Fibroblast of skin of scalp (primary cell): ENCODE data around the gene NUTM2A. TPM values are rescaled to one million over a fixed set of nuclear protein-coding genes. Genes with fewer than 3 reads are reported as not detected.
"Not testable (repeated sequence)": the region's sequence is repeated elsewhere in the genome, so short reads cannot be mapped to it uniquely, and the experiment has no call there.

Experiments used
- DNase-seq: peaks from one replicate; pipeline ENCODE4 v3.0.0-alpha.2; 2013
- polyA plus RNA-seq, 2 experiments: library from polyadenylated mRNA; unstranded; fragments of 120-200 nt; gene quantifications; one replicate each; pipeline ENCODE4 v1.2.1, GENCODE V29; 2013; ENCODE audit not compliant: insufficient read length in 2 of 2

Gene NUTM2A, protein sequence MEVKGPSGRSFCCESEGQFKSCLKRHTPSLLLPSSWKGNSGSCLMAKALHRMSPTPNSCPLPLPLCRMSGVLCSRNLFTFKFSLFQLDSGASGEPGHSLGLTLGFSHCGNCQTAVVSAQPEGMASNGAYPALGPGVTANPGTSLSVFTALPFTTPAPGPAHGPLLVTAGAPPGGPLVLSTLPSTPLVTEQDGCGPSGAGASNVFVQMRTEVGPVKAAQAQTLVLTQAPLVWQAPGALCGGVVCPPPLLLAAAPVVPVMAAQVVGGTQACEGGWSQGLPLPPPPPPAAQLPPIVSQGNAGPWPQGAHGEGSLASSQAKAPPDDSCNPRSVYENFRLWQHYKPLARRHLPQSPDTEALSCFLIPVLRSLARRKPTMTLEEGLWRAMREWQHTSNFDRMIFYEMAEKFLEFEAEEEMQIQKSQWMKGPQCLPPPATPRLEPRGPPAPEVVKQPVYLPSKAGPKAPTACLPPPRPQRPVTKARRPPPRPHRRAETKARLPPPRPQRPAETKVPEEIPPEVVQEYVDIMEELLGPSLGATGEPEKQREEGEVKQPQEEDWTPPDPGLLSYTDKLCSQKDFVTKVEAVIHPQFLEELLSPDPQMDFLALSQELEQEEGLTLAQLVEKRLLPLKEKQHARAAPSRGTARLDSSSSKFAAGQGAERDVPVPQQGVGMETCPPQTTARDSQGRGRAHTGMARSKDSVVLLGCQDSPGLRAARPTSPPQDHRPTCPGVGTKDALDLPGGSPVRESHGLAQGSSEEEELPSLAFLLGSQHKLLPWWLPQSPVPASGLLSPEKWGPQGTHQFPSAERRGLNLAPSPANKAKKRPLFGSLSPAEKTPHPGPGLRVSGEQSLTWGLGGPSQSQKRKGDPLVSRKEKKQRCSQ
- 1.3 TPM for polyA plus RNA-seq (2013, experiment 1 of 2; ENCODE audit: insufficient read length)
- polyA plus RNA-seq (2013, experiment 2 of 2; ENCODE audit: insufficient read length) = 1.9 TPM

DNA sequence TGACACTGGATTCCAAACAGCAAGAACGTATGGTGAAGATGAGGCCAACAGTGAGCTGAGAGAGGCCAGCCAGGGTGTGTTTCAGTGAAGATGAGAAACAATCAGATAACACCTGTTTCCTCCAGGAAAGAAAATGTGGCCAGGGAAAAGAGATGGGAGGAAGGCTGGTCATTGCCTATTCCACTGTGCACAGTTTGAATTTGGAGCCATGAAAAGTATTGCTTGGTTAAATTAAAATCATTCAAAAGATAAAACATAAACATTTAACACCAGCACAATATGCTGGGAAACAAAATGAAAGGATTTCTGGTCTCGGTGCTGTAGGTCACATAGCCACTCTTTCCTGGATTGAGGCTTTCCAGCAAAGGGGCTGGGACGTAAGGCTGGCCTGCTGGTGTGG, at the start of gene NUTM2A:
NUTM2A (plus strand) TSS at position 301 of the 400 bp plus-strand sequence. CDS start 383 bp downstream, outside the sequence.
- not testable (repeated sequence) for DNase-seq

DNA sequence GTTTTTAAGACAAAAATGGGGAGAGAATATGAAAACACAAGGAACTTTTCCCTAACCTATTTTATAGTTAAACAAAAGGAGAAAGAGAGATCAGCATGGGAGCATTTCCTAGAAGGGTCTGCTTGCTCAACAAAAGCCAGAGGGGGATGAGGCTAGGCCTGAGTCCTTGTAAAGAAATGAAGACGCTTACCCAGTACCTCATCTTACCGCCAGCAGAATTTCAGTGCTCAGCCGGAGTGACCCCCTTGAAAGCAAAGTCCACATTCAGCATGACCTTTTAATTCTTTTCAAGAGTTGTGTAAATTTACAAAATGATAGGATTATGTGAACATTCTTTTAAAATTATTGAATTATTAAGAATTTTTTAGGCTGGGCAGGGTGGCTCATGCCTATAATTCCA, 47.7 kb upstream of the NUTM2A start:
- not testable (repeated sequence) for DNase-seq

DNA sequence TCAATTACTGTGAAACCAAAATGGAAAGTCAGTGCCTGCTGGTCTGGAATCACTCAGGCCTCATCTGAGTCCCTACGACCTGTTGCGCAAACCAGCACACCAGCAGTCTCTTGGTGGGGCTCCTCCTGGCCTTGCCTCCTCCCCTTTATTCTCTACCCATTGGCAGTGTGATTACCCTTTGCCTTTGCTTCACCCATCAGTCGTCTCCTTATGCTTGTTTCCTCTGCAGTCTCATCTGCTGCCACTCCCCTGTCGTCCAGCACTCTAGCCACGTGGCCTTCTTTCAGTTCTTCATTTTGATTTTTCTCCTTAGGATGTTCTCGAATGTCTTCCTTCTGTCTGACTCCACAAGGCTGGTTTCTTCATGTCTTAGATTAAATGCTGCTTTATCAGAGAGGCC, 40.8 kb upstream of the NUTM2A start:
- DNase-seq = not testable (repeated sequence)

DNA sequence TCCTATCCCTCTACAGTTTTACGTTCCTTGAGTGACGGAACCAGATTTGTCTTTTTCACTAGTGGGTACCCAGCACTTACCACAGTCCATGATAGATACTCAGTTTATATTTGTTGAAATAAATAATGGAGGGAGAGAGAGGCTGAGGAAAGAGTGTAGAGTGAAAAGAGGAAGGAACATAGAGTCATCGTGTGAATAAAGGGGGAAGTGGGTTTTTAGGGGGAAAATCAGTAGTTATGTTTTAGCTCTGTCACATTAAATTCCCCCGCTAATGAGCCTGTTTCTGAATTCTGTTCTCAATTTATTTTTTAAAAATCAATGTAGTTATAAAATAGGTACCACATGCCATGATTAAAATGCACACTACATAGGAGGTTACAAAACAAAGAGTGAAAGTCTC, 39.2 kb upstream of the NUTM2A start:
- not testable (repeated sequence) for DNase-seq

DNA sequence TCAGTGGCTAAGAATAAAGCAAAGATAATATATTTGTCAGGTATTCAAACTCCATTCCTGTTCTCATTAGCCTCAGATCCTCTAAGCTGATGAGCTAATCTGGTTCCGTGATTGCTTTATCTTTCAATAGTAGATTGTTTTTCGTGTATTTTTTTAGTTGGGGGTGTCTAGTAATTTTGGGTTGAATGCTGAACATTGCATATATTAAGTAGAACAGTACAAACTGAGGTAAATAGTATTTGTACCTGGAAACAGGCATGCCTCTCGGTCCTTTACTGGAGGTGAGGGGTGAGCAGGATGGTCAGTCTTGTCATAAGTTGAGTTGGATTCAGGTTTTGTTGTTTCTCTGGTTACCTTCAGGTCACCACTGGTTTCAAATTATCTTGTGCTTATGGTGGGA, 37.7 kb upstream of the NUTM2A start:
- DNase-seq = not testable (repeated sequence)

DNA sequence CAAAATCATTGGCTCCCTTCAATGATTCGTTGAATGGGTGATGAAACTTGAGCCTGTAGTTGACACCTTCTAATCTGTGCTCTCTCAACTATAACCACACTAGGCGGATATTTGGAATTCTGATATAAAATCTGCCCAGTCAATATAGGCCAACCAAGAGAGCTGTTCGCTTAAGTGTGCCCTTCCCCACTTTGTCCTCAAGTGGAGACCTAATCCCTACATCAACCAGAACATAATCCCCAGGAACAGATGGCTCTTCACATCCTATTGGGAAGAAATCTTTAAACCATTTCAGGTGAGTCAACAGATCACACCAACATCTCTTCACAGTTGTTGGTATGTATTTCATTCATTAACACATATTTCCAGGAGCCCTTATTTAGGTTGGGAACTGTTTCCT, 33.4 kb upstream of the NUTM2A start:
- not testable (repeated sequence) for DNase-seq

DNA sequence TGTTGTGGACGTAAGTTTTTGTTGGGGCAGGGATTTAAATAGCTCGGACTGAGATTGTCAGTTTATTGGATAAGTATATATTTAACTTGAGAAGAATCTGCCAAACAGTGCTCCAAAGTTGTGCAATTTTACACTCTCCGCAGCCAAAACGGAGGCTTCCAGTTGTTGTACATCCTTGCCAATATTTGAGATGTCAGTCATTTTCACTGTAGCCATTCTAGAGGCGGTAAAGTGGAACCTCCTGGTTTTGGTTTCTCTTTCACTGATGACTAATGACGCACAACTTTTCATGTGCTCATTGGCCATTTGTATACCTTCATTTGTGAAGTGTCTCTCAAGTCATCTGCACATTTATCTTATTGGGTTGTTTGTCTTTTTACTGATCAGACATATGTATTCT, 24.3 kb upstream of the NUTM2A start:
- peak; percentile 57 for DNase-seq

DNA sequence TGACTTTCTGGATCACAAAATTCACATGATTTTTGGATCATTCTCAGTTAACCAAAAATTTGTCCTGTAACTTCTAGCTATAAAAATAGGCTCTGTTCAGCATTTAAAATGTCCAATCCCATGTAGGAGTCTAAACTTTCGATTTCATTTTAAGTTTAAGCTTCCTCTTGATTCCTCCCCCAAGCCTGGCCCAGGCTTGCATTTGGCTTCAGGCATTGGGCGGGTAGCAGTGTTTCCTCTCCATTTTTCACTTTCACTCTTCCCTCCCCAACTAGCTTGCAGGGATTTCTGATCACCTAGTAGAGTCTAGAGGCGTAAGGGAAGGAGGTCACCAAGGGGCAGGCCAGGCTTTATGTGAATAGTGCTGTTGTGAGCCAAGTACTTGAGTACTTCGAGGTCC, 20.4 kb upstream of the NUTM2A start:
- DNase-seq = not testable (repeated sequence)

DNA sequence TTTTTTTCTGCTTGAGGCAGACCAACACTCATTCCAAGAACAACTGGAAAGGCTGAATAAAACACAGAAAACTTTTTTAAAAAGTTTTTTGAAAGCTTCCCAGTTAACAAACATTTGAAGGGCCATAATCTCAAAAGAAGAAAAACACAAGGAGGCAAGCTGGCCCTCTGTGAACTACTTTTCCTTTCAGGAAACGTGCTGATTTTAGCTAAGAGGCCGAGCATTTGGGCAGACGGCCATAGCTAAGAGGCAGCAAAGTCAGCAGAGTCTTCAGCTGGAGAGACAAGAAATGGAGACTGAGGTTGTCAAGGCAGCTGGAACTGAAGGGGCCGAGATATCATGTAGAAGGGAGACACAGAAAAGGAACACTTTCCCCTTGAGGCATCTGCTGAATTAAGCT, 18.3 kb upstream of the NUTM2A start:
- not testable (repeated sequence) for DNase-seq

DNA sequence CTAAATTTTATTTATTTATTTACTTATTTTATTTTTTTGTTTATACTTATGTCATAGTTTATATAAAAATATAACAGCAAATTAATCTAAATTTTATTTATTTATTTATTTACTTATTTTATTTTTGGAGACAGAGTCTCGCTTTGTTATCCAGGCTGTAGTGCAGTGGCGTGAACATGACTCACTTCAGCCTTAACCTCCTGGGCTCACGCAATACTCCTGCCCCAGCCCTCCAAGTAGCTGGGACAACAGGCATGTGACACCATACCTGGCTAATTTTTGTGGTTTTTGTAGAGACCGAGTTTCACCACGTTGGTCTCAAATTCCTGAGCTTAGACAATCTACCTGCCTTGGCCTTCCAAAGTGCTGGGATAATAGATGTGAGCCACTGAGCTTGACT, 14.9 kb upstream of the NUTM2A start:
- DNase-seq = not testable (repeated sequence)

DNA sequence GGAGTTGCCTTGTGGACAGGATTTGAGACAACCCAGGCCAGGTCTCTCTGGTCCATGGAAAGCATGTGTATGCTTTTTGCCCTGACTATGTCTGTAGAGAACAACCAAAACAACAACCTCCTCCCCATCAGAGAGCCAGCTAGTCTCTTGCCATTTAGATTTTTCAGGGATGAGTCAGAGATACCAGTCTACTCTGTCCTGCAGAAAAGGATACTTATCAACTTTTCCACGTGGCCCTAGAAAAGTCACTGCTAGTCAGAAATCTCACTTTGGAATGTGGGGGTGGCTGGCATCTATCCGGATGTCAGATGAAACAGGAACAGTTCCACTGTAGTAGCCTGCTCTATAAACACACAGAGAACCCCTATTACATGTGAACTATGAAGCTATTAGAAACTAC, 13.4 kb upstream of the NUTM2A start:
- DNase-seq = peak; percentile 27

DNA sequence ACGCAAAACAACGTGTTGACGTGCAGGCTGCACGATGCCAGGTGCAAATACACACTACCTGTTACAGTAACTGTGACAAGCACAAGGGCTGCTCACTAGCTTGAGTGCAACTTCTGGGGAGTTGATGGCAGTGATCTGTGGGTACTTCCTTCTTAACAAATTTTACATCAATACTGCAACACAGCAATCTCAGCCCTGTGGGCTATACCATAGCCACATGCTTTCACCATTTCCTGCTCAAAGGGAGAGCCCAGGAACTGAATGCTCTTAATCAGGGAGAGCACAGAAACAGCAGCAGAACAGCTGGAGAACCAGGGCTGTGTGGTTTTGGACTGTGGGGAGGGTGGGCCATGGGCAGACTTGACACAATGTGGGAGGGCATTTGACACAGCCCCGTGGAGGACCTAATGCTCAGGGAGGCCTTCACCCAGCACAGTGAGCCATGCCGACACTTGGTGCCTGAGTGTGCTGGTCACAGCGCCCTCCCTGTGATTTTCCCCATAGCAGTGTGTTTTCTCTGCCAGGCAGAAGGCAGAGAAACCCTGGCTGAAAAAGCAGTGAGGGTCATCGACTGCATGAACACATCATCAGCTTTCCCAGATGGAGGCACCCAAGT, 12.0 kb upstream of the NUTM2A start:
- not testable (repeated sequence) for DNase-seq

DNA sequence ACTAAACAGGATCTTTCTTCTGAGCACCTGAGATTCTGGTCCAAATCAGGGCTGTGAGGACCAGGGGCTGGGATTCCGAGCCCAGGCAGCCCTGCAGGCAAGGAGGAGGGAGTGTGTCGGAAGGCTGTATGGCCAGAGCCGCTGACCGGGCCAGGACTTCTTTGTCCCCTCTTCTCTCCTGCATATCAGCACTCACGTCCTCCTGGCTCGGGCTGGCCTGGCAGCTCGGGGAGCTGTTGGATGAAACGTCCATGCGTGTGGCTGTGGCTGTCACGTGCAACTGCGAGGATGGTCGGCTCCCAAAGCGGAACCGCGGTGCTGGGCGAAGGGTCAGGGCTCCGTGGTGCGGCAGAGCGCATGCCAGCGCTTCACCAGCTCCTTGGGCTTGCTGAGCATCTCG, 11.4 kb upstream of the NUTM2A start:
- not testable (repeated sequence) for DNase-seq

DNA sequence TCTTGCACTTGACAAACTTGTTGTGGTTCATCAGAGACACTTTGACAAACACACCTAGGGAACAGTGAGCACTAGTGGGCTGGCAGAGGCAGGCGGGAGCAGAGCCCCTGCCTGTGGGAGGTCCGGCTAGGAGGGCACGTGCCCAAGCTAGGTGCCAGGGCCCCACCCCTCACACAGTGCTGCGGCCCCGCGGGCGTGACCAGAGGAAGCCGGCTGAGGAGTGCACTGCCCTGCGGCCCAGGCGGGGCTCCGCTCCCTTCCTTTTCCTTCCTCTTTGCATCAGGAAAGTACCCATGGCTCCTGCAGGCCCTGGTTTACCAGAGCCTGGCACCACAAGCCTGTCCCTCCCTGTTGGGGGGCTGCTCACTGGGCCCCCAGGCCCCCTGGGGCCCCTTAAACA, 9.1 kb upstream of the NUTM2A start:
- not testable (repeated sequence) for DNase-seq

DNA sequence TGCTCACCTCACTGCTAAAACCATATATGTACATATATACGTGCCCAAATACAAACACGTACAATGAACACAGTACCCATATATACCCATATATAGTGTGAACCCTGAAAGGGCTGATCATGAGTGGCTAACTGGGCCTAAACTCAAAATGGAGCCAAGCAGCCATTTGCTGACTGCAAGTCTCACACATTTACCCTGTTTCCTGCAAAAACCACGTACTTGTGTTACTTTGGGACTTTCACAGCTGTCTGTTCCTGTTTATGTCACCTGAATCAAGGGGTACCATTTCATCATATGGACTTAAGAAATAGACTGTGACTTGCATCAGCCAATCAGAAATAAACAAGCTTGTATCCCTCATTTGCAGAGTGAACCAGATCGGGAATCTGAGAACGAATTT, 5.9 kb upstream of the NUTM2A start:
- DNase-seq = not testable (repeated sequence)

DNA sequence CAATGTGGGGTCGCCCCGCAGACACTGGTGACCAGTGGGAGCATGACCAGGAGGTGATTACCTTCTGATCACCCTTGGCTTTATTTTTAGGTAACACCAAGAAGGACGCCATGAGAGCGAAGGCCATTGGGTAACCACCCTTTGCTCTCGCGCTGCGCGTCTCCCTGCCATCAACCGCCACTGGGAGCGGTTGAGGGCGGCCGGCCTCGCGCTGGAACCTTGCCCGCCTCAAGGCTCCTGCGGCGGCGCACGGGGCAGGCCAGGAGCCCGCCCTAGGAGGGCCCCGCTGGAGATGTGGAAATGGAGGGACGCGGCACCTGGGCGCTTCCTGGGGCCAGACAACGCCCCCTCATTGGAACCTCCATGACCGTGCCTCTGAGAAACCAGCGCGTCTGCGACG, 2.5 kb upstream of the NUTM2A start:
- not testable (repeated sequence) for DNase-seq

DNA sequence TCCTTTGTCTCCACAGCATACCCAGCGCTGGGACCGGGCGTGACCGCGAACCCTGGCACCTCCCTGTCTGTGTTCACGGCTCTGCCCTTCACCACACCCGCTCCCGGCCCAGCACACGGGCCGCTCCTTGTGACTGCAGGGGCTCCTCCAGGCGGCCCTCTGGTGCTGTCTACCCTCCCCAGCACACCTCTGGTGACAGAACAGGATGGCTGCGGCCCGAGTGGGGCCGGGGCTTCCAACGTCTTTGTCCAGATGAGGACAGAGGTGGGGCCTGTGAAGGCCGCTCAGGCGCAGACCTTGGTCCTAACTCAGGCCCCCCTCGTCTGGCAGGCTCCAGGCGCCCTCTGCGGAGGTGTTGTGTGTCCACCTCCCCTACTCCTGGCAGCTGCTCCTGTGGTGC, 3.0 kb downstream of the NUTM2A start:
- not testable (repeated sequence) for DNase-seq

DNA sequence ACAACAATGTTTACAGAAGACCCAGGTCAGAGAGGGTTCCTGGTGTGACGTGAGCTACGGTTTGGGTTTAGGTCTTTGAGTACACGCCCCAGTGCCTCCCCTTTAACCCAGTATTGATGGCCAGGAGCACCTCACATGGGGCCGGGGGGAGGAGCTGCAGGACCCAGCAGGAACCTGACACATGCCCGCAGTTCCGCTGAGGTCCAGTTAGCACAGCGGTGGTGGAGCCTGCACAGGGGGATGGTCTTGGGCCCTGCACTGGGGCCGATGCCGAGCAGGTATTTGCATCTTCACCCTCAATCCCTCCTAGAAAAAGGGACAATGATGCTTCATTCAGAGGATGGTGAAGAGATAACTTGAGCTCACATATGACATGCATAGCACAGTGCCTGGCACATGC, 4.0 kb downstream of the NUTM2A start:
- not testable (repeated sequence) for DNase-seq

DNA sequence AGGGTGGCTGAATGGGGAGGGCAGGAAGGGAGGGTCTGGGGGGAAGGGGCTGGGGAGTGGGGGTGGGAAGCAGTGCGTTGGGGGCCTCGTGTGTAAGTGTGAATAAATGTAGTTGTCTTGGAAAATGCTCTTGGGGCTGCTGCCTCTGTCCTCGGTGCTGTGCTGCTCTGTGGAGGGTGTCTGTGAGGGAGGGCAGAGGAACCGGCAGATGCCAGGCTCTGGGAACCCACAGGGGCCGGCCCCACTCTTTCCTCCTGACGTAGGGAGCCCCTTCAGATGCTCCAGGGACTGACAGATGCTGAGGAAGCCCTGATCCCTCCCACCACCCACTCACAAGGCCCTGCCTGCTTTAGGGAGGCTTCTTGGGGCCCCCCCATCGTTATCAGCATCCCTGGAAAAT, 9.6 kb downstream of the NUTM2A start:
- DNase-seq = not testable (repeated sequence)

DNA sequence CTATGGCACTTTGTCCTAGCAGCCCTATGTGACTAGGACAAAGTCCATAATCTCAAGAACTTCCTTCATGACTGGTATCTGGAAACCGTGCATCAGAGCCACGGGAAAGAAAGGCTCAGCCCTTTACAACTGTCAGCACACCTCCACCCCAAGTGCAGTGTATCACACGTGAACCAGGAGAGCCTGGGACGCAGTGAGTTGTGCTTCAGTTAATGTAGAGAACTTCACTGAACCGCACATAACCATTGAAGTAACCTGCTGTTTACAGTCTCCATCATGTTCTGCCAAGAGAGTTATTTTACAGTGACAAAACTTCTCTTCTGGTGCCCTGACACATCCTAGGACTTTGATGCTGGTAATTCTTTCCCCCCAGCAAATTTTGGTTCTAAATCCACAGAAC, 12.0 kb downstream of the NUTM2A start:
- not testable (repeated sequence) for DNase-seq

DNA sequence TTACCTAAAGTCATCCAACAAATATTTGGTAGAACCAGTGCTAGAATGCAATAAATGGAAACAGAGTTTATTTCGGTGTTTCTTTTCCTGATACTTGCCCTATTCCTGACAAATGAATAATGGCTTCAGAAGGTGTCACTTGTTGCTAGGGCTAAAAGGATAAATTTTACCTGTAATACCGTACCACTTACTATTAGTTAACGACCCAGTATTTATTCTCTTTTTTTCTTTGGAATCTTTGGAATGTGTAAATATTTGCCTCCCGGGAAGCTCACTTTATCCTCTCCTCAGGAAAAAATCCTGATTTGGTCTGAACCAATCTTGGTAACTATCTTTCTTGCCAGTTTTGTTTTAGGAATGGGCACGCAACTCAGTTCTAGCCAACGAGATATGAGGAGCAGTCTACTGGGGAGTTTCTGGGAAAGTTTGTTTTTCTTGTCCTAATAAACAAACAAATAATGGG, 14.1 kb downstream of the NUTM2A start:
- DNase-seq = not testable (repeated sequence)

DNA sequence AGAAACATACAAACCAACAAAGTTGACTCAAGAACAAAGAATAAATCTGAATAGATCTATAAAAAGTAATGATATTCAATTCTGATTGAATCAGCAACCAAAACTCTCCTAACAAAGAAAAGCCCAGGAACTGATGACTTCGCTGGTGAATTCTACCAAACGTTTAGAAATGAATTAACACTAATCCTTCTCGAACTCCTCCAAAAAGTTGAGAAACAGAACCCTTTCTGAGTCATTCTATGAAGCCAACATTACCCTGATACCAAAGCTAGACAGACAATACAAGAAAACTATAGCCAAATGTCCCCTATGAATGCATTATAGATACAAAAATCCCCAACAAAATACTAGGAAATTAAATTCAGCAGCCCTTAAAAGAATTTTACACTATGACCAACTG, 16.9 kb downstream of the NUTM2A start:
- DNase-seq = not testable (repeated sequence)

DNA sequence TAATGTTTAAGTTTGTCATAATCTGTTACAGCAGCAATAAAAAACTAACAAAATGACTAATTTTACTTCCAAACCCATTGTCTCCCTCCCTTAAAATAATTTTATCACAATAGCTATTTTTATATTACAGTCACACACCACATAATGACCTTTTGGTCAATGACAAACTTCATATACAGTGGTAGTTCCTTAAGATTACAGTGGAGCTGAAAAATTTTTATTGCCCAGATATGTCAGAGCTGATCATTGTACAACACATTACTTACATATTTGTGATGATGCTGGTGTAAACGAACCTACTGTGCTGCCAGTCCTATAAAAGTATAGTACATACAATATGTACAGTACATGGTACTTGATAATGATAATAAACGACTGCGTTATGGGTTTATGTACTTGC, 22.1 kb downstream of the NUTM2A start:
- DNase-seq = not testable (repeated sequence)
